GM12801 (cell line): ENCODE data around the gene SNRPA1.

ENCODE experiments used
- CTCF ChIP-seq: IDR thresholded peaks from one replicate; pipeline ENCODE4 v1.5.1; 2011; ENCODE audit warnings: control low read depth; ENCODE audit not compliant: insufficient read length; ENCODE audit errors: extremely low read depth

Gene SNRPA1

GRCh38 chr15:101244036-101244781, 50.8 kb downstream of the SNRPA1 start:
- TF ChIP-seq CTCF = no peak

GRCh38 chr15:101243420-101243819, 51.6 kb downstream of the SNRPA1 start:
- TF ChIP-seq CTCF = no peak

- no peak for TF ChIP-seq CTCF
These were observed 52.1 kb downstream of the SNRPA1 start for GRCh38 chr15:101242999-101243336.

- no peak for TF ChIP-seq CTCF
These were observed 52.7 kb downstream of the SNRPA1 start for GRCh38 chr15:101242160-101242998.

GRCh38 chr15:101240358-101240757, 54.7 kb downstream of the SNRPA1 start:
- no peak for TF ChIP-seq CTCF

- TF ChIP-seq CTCF = no peak
These were observed 55.3 kb downstream of the SNRPA1 start for GRCh38 chr15:101239724-101240136.

GRCh38 chr15:101237251-101237650, 57.8 kb downstream of the SNRPA1 start:
- no peak for TF ChIP-seq CTCF
